GM12878 (cell line): Measurements from ENCODE around the gene GTF3A.

ENCODE experiments used
- CHD2 ChIP-seq: IDR thresholded peaks from 2 replicates; pipeline ENCODE4 v1.6.1; 2011; ENCODE audit warnings: low read depth, low read length, improper control_type of control experiment, borderline replicate concordance
- HDAC2 ChIP-seq: fragments of 200-600 bp; sonication (generic); IDR thresholded peaks from 2 replicates; pipeline ENCODE4 v1.6.1; 2017
- POLR2AphosphoS5 ChIP-seq: IDR thresholded peaks from 2 replicates; pipeline ENCODE4 v1.6.1; 2011; ENCODE audit warnings: mild to moderate bottlenecking, low read length, inconsistent platforms
- ZZZ3 ChIP-seq: IDR thresholded peaks from 2 replicates; pipeline ENCODE4 v1.6.1; 2011; ENCODE audit warnings: low read depth; ENCODE audit not compliant: control insufficient read depth, insufficient read length
- TF ChIP-seq, protein P1 (sequence below): IDR thresholded peaks from 2 replicates; pipeline ENCODE4 v1.6.1; 2011; ENCODE audit warnings: low read depth, low read length, improper control_type of control experiment, borderline replicate concordance
- TF ChIP-seq, protein P2 (sequence below), 3 experiments: IDR thresholded peaks in 2 of 3; conservative IDR thresholded peaks in 1 of 3; 2 replicates each; pipeline ENCODE4 v1.5.1; 2011; ENCODE audit warnings: low read depth in 3 of 3, low read length in 3 of 3, mild to moderate bottlenecking in 3 of 3, control low read depth in 2 of 3, moderate library complexity in 2 of 3, inconsistent platforms in 1 of 3, mixed read lengths in 1 of 3; ENCODE audit not compliant: control insufficient read depth in 2 of 3, insufficient read depth in 1 of 3; ENCODE audit errors: extremely low read depth in 1 of 3

DNA sequence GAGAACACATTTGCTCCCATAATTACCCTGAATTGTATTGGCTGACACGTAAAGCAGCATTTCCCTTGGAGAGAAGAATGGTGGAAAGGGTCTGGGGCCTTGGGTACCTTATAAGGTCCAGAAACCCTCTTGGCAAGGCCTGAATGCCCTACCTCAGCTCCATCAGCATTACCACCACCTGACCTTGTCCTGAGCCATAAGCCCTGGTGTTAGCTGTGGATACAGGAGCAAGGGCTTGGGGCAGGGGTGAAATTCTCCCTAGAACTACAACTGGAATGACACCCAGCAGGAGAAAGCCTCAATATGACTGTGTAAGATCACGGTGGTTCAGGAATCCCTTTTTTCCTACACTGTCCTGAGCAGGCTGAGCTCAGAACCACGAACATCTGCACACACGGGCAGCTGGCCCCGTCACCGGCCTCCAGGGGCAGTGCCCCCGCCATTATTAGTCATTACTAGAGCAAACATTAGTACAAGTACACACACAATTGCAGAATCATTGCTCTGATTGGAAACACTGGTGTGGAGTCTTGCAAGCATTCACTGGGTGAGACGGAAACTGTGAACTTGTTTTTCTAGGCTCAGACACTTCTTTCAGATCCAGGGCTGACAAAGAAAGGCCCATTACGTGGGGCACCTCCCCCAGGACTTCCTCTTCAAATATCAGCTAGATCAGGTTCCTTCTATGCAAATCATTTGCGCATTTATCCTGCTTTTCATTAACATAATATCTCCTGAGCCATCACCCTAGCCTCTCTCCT, 52.7 kb downstream of the GTF3A start:
- TF ChIP-seq ZZZ3 (no peak), POLR2AphosphoS5 (no peak), HDAC2 (no peak), CHD2 (no peak)
- TF ChIP-seq, protein P1, sequence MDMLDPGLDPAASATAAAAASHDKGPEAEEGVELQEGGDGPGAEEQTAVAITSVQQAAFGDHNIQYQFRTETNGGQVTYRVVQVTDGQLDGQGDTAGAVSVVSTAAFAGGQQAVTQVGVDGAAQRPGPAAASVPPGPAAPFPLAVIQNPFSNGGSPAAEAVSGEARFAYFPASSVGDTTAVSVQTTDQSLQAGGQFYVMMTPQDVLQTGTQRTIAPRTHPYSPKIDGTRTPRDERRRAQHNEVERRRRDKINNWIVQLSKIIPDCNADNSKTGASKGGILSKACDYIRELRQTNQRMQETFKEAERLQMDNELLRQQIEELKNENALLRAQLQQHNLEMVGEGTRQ = no peak
- TF ChIP-seq, protein P2, sequence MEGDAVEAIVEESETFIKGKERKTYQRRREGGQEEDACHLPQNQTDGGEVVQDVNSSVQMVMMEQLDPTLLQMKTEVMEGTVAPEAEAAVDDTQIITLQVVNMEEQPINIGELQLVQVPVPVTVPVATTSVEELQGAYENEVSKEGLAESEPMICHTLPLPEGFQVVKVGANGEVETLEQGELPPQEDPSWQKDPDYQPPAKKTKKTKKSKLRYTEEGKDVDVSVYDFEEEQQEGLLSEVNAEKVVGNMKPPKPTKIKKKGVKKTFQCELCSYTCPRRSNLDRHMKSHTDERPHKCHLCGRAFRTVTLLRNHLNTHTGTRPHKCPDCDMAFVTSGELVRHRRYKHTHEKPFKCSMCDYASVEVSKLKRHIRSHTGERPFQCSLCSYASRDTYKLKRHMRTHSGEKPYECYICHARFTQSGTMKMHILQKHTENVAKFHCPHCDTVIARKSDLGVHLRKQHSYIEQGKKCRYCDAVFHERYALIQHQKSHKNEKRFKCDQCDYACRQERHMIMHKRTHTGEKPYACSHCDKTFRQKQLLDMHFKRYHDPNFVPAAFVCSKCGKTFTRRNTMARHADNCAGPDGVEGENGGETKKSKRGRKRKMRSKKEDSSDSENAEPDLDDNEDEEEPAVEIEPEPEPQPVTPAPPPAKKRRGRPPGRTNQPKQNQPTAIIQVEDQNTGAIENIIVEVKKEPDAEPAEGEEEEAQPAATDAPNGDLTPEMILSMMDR (IDR thresholded peaks at IDR 0.05 in 2 of 3, conservative IDR thresholded peaks at IDR 0.05 in 1 of 3; ENCODE audit: control insufficient read depth in 2 of 3, extremely low read depth in 1 of 3, insufficient read depth in 1 of 3, low read depth in 3 of 3, low read length in 3 of 3) = no peak
